ENCODE data around the gene NDC80. TPM values are rescaled to one million over a fixed set of nuclear protein-coding genes. Genes with fewer than 3 reads are reported as not detected.

Gene NDC80
- total RNA-seq, 4 donors from 2014 or later, result 0.57 to 2.2 (median 2.0) TPM; not detected in 1

DNA sequence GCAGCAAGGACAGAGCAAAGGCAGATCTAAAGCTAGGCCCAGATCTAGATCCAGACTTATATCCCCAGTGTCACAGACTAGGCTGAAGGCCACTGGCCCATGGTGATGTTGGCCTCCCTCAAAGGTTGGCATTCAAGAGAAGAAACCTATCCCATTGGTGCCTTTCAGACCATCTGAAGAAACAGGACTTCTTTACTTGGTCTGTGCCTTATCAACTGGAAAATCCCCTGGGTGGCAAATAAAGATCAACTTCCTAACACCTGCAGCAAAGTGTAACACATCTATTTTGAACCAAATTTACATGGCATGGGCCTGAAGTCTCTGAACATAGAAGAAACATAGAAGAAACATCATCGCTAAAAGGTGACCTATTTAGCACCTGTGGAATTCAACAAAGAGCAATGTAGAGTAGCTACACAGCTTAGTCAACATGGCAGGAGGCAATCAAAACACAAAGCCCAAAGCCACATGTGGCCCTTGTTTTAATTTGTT, 35.9 kb upstream of the NDC80 start:
- TF ChIP-seq CTCF (IDR thresholded peaks at IDR 0.05; ENCODE audit: low read depth), result no peak

DNA sequence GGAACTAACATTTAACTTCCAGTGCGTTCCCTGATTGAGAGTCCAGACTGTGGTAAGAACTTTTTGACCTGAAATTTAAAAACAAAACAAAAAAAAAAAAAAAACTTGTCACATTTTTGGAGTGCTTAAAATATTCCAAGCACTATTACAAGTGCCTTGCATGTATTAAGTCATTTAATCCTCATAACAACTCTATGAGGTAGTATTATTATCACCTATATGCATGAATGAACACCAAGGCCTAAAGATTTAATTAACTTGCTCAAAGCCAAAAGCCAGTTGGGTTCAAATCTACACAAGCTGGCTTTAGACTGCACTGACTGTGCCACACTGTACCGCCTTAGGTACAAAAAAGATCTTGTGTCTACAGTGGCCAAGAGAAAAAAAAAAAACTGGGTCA, 35.3 kb upstream of the NDC80 start:
- no peak for TF ChIP-seq CTCF (IDR thresholded peaks at IDR 0.05; ENCODE audit: low read depth)

- no peak for TF ChIP-seq CTCF (IDR thresholded peaks at IDR 0.05; ENCODE audit: low read depth)
Observed at GRCh38 chr18:2536493-2536892, 34.9 kb upstream of the NDC80 start.

GRCh38 chr18:2537296-2537695, 34.1 kb upstream of the NDC80 start:
- TF ChIP-seq CTCF (IDR thresholded peaks at IDR 0.05; ENCODE audit: low read depth), result no peak

DNA sequence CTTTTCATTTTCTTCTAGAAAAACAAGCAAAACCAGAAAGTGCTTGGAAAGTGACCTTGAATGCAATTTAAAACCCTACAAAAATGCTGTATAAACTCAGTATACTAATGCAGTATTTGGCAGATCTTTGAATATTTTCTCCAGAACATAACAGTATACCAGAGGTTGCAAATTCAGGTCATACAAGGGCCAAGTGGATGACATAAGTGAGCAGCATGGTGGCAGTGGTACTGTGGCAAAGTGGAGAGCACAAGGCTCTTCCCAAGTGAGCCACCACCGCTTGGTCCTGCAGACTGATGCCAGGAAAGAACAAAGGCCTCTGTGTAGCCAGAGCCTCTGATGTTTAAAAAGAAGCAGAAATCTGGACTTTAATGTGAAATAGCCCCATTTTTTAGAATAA, 33.1 kb upstream of the NDC80 start:
- TF ChIP-seq CTCF (IDR thresholded peaks at IDR 0.05; ENCODE audit: low read depth), result no peak

DNA sequence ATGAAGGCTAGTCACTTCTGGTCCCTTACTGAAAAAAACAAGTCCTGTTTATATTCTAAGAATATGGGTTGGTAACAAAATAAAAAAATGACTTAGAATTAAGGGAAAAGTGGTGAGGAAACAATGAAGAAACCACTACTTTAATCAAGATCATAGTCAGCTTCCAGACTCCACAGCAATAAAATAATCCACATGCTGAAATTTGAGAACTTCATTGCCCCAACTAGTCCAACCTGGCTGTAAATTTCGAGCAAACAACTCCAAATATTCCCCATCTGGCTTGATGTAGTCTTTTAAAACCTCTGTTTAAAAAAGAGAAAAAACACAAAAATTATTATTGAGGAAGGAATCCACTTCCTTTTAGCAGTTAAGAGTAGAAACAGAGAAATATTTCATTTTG, 32.5 kb upstream of the NDC80 start:
- TF ChIP-seq CTCF (IDR thresholded peaks at IDR 0.05; ENCODE audit: low read depth), result no peak

GRCh38 chr18:2540575-2540974, 30.8 kb upstream of the NDC80 start:
- TF ChIP-seq CTCF (IDR thresholded peaks at IDR 0.05; ENCODE audit: low read depth), result no peak
